GM19193 (cell line): ENCODE measurements around the gene CERCAM.

Source experiments
- POLR2A ChIP-seq: IDR thresholded peaks from 4 replicates; pipeline ENCODE4 v1.6.1; 2011; ENCODE audit not compliant: insufficient read depth, insufficient read length; ENCODE audit errors: extremely low read depth

Gene CERCAM

DNA sequence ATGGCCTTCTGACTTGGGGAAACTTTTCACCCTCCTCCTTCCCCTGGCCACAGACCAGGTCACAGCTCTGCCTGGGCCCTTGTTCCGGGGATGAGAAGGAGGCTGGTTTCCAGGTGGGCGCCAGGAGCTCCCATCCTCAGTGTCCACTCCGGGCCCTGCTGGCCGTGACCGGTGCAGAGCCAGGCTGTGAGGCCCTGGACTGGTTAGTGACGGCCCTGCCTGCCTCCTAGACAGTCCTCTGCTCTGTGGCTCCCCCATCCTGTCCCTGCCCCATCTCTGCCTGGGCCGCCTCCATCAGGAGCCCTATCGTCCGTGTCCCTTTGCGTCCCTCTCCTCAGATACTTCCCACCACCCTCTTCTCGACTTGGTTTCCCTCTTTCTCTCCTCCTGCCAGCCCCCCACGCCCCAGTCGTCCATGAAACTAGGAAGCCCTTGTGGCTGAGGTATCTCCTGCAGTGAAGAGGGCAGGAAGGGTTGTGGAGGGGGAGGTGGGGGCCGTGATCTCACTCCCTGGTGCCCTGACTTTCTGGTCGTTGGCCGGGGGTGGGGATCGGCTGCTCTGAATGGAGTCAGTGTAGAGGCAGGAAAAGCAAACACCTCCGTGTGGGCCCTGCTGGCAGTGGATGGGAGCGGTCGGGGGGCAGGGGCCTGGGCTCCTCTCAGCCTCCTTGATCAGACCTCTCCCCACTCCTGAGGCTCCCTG is 15.4 kb upstream of the CERCAM start:
- no peak for TF ChIP-seq POLR2A

- no peak for TF ChIP-seq POLR2A
Observed at GRCh38 chr9:128405780-128406171, 14.9 kb upstream of the CERCAM start.

DNA sequence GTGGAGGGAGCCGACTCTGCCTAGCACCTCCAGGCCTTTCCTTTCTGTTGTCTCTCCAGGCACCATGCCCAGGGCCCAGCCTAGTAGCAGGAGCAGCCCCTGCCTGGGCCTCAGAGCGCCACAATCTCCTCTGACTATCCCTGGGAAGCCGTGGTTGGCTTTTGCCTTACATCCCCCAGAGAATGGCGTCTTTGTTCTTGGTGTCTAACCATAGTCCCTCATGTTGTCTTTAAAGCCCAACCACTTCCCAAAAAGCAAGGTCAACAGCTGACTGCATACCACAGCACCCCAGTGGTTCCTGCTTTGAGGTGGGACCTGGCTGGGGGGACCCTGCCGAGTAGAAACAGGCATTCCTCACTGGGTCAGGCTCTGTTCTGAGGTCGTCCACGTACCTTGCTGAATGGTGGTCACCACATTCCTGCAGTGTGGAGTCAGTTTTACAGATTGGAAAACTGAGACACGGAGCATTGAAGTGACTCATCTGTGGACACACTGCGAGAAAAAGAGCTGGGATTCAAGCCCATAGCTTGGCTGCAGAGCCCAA is 13.7 kb upstream of the CERCAM start:
- TF ChIP-seq POLR2A = no peak

DNA sequence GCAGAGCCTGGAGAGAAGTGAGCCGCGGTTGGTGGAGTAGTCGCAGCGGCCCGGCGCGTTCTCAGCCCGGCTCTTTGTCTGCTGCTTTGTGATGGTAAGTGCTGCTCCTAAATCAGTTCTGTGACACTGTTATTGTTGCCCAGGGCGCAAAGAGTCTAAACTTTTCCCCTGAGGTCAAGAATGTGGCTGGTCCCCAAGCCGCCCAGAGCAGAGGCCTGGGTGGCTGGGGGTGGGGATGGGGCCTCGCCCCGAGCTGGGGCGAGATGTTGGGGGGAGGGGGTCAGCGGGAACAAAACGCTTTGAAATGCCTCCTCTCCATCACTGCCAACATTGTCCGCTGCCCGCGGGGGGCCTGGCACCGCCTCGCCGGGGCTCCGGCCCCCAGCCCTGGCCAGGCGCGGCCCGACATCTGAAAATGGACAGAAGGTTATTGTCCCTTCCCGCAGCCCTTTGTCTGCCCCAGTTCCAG is 11.7 kb upstream of the CERCAM start:
- TF ChIP-seq POLR2A = no peak

GRCh38 chr9:128409450-128409849 is 11.2 kb upstream of the CERCAM start:
- TF ChIP-seq POLR2A = no peak

- TF ChIP-seq POLR2A = no peak
Observed at GRCh38 chr9:128409978-128410377, 10.7 kb upstream of the CERCAM start.

DNA sequence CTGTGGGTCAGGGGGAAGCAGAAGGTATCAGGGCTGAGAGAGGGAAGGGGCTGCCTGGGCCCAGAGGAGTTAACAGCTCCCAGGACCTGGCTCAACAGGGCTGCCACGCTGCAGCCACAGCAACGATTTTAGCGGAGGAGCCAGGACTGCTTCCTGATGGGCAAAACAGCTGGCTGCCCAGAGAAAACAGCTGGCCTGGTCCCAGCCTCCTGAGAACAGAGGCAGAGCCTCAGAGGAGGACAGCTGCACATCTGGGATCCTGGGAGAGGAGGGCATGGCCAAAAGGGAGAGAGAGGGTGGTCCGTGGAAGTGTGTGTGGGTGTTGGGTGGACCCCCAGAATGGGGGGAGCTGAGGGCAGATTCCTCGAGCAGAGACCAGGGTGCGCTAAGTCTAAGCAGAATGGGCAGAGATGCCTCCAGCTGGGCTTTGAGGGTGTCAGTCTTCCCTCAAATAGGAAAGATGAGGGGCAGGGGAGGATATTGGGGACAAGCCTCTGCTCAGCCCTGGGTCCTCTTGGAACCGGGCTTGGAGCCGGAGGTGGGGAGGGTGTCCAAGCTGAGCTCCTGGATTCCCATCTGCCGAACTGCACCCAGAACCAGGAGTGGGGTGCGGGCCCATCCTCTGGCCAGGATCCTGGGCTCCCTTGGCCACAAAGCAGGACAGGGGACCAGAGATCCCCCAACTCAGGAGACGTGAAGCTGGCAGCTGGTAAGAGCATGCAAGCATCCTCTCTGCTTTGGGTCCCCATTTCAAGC is 9.1 kb upstream of the CERCAM start:
- no peak for TF ChIP-seq POLR2A

GRCh38 chr9:128412120-128412790 is 8.4 kb upstream of the CERCAM start:
- TF ChIP-seq POLR2A = no peak

DNA sequence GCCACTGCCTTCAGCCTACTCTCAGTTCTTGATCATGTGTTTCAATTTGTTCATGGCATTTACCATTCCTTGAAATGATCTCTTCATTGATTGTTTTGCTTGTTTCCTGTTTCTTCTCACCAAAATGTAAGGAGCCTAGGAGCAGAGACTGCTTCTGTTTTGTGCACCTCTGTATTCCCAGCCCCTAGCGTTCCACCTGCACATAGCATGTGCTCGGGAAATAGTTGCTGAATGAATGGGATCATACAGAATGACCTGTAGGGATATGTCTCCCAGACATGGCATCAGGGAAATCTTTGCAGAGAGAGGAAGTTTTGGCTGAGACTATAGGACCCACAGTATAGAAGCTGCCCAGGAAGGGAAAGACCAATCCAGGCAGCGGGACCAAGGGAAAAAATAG is 6.2 kb upstream of the CERCAM start:
- no peak for TF ChIP-seq POLR2A

DNA sequence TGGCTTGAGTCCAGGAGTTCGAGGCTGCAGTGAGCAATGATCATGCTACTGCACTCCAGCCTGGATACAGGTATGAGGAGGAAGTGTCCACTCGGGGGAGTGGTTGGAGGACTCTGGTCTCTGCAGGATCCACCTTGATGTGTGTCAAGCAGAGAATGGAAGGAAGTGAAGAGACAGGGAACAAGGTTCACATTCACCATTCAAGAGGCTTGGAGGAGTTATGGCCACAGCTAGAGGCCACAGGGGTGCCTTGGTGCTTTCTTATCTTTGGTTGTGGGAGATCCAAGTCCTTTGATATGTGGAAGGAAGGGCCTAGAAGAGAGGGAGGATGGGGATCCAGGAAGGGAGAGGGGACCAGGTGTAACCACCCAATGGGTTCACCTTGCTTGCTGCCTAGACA is 5.4 kb upstream of the CERCAM start:
- TF ChIP-seq POLR2A = no peak

DNA sequence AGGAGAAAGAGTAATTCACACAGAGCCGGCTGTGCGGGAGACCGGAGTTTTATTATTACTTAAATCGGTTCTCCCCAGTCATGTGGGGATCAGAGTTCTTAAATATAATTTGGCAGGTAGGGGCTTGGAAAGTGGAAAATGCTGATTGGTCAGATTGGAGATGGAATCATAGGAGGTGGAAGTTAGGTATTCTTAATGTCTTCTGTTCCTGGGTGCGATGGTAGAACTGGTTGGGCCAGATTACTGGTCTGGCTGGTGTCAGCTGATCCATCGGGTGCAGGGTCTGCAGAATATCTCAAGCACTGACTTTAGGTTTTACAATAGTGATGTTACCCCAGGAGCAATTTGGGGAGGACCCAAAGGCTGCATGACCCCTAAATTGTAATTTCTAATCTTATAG is 4.6 kb upstream of the CERCAM start:
- no peak for TF ChIP-seq POLR2A

DNA sequence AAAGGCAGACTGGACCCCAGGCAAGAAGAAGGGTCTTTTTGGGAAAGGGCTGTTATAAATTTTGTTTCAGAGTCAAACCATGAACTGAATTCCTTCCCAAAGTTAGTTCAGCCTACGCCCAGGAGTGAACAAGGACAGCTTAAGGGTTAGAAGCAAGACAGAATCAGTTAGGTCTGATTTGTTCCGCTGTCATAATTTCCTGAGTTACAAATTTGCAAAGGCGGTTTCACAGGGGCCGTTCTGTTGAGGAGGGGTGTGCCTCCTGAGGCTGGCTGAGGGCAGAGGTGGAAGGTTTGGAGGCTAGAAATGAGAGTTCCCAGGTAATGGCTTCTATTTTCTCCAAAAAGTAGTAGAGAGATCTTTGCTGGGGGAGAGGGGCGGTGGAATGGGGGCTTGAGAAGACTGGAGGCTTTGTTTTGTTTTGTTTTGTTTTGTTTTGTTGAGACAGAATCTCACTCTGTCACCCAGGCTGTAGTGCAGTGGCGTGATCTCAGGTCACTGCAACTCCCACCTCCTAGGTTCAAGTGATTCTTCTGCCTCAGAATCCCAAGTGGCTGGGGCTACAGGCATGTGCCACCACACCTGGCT is 4.1 kb upstream of the CERCAM start:
- no peak for TF ChIP-seq POLR2A

GRCh38 chr9:128419061-128419925 is 1.4 kb upstream of the CERCAM start:
- no peak for TF ChIP-seq POLR2A

DNA sequence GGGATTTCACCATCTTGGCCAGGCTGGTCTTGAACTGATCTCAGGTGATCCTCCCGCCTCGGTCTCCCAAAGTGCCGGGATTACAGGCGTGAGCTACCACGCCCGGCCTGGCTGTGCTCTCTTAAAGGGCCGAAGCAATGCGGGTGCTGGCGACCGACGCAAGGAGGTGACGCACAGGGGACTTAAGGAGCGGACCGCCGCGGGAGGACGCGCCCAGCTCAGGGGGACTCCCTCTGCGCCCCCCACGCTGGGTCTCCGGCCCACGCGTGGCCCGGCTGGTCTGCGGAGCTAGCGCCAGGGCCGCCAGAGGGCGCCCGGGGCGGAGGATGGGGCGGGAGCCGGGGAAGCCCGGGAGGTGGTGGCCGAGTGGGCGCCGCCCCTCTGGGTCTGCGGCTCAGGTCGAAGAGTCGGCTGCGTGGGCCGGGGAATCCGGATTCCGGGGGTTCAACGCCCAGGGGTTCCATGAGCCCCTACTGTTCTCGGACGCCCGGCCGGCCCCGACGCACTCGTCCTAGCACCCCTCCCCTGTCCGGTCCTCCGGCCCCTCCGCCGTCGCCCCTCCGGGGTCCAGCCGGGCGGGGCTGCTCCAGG is 502 bp upstream of the CERCAM start:
- TF ChIP-seq POLR2A = no peak
